SK-N-SH (cell line): ENCODE results near the gene PCLO.

Experiments
- CHD2 ChIP-seq: fragments of 150-350 bp; IDR thresholded peaks from 2 replicates; pipeline ENCODE4 v1.6.1; 2018; ENCODE audit warnings: low read length; ENCODE audit not compliant: partially characterized antibody
- CTCF ChIP-seq: fragments of 200-600 bp; sonication (generic); IDR thresholded peaks from 2 replicates; pipeline ENCODE4 v1.6.1; 2017; ENCODE audit warnings: antibody characterized with exemption, mild to moderate bottlenecking, moderate library complexity
- ELF1 ChIP-seq: IDR thresholded peaks from 2 replicates; pipeline ENCODE4 v1.4.0; 2012
- EP300 ChIP-seq, 2 experiments: IDR thresholded peaks; 2 replicates each; pipeline versions ENCODE4 v1.4.0 to v1.6.1; 2012; ENCODE audit warnings: borderline replicate concordance in 1 of 2, low read depth in 1 of 2, low read length in 1 of 2
- FOXJ3 ChIP-seq: sonication (generic); formaldehyde crosslinking; IDR thresholded peaks from 2 replicates; pipeline ENCODE4 v1.5.1; 2020; ENCODE audit warnings: mild to moderate bottlenecking, missing genetic modification reagents
- GABPA ChIP-seq: IDR thresholded peaks from 2 replicates; pipeline ENCODE4 v1.4.0; 2012; ENCODE audit warnings: low read depth, mild to moderate bottlenecking
- MAX ChIP-seq: IDR thresholded peaks from 2 replicates; pipeline ENCODE4 v1.4.0; 2012; ENCODE audit warnings: low read depth
- POLR2AphosphoS5 ChIP-seq: IDR thresholded peaks from 2 replicates; pipeline ENCODE4 v1.6.1; 2012; ENCODE audit warnings: low read depth, low read length
- RXRA ChIP-seq: IDR thresholded peaks from 2 replicates; pipeline ENCODE4 v1.4.0; 2012; ENCODE audit warnings: low read depth, mild to moderate bottlenecking, borderline replicate concordance
- SIN3A ChIP-seq: IDR thresholded peaks from 2 replicates; pipeline ENCODE4 v1.6.1; 2012; ENCODE audit warnings: low read depth, mild to moderate bottlenecking, low read length, moderate library complexity, borderline replicate concordance
- TCF12 ChIP-seq: IDR thresholded peaks from 2 replicates; pipeline ENCODE4 v1.4.0; 2012
- USF2 ChIP-seq: fragments of 150-350 bp; IDR thresholded peaks from 2 replicates; pipeline ENCODE4 v1.6.1; 2017; ENCODE audit warnings: antibody characterized with exemption, low read length, low read depth, borderline replicate concordance
- TF ChIP-seq, protein P1 (sequence below): IDR thresholded peaks from 2 replicates; pipeline ENCODE4 v1.4.0; 2012; ENCODE audit warnings: low read depth, borderline replicate concordance
- TF ChIP-seq, protein P2 (sequence below): IDR thresholded peaks from 2 replicates; pipeline ENCODE4 v1.6.1; 2012; ENCODE audit warnings: mild to moderate bottlenecking, low read depth, low read length, moderate library complexity

GRCh38 chr7:82778021-82778420 is 384.7 kb downstream of the PCLO start:
- TF ChIP-seq MAX: peak; percentile 26; the same call in 1 of the 2 replicates
- TF ChIP-seq CTCF: no peak
- no peak for TF ChIP-seq CHD2
- no peak for TF ChIP-seq RXRA
- TF ChIP-seq ELF1: no peak
- no peak for TF ChIP-seq SIN3A
- peak in 1 of 2 experiments; percentile 60; a peak in 1 of 4 replicates for TF ChIP-seq EP300 (IDR thresholded peaks at IDR 0.05; ENCODE audit: borderline replicate concordance in 1 of 2, low read depth in 1 of 2, low read length in 1 of 2)
- no peak for TF ChIP-seq USF2
- TF ChIP-seq, protein P1, sequence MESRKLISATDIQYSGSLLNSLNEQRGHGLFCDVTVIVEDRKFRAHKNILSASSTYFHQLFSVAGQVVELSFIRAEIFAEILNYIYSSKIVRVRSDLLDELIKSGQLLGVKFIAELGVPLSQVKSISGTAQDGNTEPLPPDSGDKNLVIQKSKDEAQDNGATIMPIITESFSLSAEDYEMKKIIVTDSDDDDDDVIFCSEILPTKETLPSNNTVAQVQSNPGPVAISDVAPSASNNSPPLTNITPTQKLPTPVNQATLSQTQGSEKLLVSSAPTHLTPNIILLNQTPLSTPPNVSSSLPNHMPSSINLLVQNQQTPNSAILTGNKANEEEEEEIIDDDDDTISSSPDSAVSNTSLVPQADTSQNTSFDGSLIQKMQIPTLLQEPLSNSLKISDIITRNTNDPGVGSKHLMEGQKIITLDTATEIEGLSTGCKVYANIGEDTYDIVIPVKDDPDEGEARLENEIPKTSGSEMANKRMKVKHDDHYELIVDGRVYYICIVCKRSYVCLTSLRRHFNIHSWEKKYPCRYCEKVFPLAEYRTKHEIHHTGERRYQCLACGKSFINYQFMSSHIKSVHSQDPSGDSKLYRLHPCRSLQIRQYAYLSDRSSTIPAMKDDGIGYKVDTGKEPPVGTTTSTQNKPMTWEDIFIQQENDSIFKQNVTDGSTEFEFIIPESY: no peak
- TF ChIP-seq FOXJ3 (CRISPR knock-in tag): no peak
- TF ChIP-seq, protein P2, sequence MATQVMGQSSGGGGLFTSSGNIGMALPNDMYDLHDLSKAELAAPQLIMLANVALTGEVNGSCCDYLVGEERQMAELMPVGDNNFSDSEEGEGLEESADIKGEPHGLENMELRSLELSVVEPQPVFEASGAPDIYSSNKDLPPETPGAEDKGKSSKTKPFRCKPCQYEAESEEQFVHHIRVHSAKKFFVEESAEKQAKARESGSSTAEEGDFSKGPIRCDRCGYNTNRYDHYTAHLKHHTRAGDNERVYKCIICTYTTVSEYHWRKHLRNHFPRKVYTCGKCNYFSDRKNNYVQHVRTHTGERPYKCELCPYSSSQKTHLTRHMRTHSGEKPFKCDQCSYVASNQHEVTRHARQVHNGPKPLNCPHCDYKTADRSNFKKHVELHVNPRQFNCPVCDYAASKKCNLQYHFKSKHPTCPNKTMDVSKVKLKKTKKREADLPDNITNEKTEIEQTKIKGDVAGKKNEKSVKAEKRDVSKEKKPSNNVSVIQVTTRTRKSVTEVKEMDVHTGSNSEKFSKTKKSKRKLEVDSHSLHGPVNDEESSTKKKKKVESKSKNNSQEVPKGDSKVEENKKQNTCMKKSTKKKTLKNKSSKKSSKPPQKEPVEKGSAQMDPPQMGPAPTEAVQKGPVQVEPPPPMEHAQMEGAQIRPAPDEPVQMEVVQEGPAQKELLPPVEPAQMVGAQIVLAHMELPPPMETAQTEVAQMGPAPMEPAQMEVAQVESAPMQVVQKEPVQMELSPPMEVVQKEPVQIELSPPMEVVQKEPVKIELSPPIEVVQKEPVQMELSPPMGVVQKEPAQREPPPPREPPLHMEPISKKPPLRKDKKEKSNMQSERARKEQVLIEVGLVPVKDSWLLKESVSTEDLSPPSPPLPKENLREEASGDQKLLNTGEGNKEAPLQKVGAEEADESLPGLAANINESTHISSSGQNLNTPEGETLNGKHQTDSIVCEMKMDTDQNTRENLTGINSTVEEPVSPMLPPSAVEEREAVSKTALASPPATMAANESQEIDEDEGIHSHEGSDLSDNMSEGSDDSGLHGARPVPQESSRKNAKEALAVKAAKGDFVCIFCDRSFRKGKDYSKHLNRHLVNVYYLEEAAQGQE: no peak
- TF ChIP-seq GABPA: no peak
- peak; percentile 84 for TF ChIP-seq TCF12
- TF ChIP-seq POLR2AphosphoS5: peak; percentile 58; the same call in 1 of the 2 replicates
